Parathyroid adenoma (tissue), 2 donors: ENCODE data around the gene SEC24D.
A peak's percentile ranks its signal among the peaks of the same experiment; 100 is the strongest.

Experiments
- H2AFZ ChIP-seq: fragments of 300-600 bp; sonication (generic); one replicate; pipeline ENCODE4 v1.7.0; 2017; ENCODE audit warnings: antibody characterized with exemption, mild to moderate bottlenecking
- H3K27ac ChIP-seq: fragments of 300-600 bp; sonication (generic); one replicate; pipeline ENCODE4 v1.7.0; 2017
- H3K27me3 ChIP-seq: fragments of 300-600 bp; sonication (generic); one replicate; pipeline ENCODE4 v1.7.0; 2017; ENCODE audit warnings: low read length; ENCODE audit not compliant: control insufficient read depth, insufficient read depth
- H3K36me3 ChIP-seq: fragments of 300-600 bp; sonication (generic); one replicate; pipeline ENCODE4 v1.7.0; 2017; ENCODE audit warnings: low read length; ENCODE audit not compliant: control insufficient read depth, insufficient read depth
- H3K4me1 ChIP-seq: fragments of 300-600 bp; sonication (generic); one replicate; pipeline ENCODE4 v1.7.0; 2017; ENCODE audit warnings: control low read depth
- H3K4me2 ChIP-seq: fragments of 300-600 bp; sonication (generic); one replicate; pipeline ENCODE4 v1.7.0; 2017; ENCODE audit warnings: low read length
- H3K4me3 ChIP-seq: fragments of 300-600 bp; sonication (generic); one replicate; pipeline ENCODE4 v1.7.0; 2017; ENCODE audit warnings: low read depth, low read length
- H3K79me2 ChIP-seq: fragments of 300-600 bp; sonication (generic); one replicate; pipeline ENCODE4 v1.7.0; 2017; ENCODE audit warnings: control low read depth
- H3K9ac ChIP-seq: fragments of 300-600 bp; sonication (generic); one replicate; pipeline ENCODE4 v1.7.0; 2017; ENCODE audit warnings: mild to moderate bottlenecking
- H3K9me3 ChIP-seq: fragments of 300-600 bp; sonication (generic); one replicate; pipeline ENCODE4 v1.7.0; 2017; ENCODE audit warnings: low read length; ENCODE audit not compliant: control insufficient read depth
- TF ChIP-seq, protein P1 (sequence below): fragments of 300-600 bp; sonication (generic); IDR thresholded peaks from one replicate; pipeline ENCODE4 v1.7.0; 2017; ENCODE audit warnings: antibody characterized with exemption, mild to moderate bottlenecking
- donor health status: primary hyperparathyroidism.

SEC24D gene

DNA sequence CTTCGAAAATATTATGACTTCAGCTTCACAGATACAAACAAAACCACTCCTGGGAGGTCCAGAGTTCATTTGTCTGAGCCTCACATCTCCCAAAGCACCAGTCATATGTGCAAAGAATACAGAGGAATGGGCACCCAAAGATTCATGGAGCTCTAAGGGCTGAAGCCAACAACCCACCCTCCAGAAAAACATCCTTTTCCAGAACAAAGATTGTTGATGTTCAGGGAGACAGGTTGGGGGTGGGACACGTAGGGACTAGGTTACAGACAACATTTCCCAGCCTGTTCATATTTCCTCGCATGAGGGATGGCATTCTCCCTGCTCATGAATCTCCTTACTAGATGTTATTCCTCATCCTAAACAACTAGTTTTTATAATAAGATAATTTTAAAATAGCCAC lies 79.5 kb downstream of the SEC24D start:
- no peaks in the 10 kb centered on the region for H3K79me2 ChIP-seq
- no peak overlapping the region for H3K27ac ChIP-seq
- H3K4me2 ChIP-seq, result no peak overlapping the region
- H3K9me3 ChIP-seq, result no peaks in the 10 kb centered on the region
- H3K4me1 ChIP-seq, result peaks cover 3% of the 10 kb centered on the region
- H3K27me3 ChIP-seq, result no peaks in the 10 kb centered on the region
- H3K9ac ChIP-seq, result no peak overlapping the region
- TF ChIP-seq, protein P1, sequence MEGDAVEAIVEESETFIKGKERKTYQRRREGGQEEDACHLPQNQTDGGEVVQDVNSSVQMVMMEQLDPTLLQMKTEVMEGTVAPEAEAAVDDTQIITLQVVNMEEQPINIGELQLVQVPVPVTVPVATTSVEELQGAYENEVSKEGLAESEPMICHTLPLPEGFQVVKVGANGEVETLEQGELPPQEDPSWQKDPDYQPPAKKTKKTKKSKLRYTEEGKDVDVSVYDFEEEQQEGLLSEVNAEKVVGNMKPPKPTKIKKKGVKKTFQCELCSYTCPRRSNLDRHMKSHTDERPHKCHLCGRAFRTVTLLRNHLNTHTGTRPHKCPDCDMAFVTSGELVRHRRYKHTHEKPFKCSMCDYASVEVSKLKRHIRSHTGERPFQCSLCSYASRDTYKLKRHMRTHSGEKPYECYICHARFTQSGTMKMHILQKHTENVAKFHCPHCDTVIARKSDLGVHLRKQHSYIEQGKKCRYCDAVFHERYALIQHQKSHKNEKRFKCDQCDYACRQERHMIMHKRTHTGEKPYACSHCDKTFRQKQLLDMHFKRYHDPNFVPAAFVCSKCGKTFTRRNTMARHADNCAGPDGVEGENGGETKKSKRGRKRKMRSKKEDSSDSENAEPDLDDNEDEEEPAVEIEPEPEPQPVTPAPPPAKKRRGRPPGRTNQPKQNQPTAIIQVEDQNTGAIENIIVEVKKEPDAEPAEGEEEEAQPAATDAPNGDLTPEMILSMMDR, result no peak
- no peaks in the 10 kb centered on the region for H3K36me3 ChIP-seq
- H2AFZ ChIP-seq, result no peak overlapping the region
- no peak overlapping the region for H3K4me3 ChIP-seq

DNA sequence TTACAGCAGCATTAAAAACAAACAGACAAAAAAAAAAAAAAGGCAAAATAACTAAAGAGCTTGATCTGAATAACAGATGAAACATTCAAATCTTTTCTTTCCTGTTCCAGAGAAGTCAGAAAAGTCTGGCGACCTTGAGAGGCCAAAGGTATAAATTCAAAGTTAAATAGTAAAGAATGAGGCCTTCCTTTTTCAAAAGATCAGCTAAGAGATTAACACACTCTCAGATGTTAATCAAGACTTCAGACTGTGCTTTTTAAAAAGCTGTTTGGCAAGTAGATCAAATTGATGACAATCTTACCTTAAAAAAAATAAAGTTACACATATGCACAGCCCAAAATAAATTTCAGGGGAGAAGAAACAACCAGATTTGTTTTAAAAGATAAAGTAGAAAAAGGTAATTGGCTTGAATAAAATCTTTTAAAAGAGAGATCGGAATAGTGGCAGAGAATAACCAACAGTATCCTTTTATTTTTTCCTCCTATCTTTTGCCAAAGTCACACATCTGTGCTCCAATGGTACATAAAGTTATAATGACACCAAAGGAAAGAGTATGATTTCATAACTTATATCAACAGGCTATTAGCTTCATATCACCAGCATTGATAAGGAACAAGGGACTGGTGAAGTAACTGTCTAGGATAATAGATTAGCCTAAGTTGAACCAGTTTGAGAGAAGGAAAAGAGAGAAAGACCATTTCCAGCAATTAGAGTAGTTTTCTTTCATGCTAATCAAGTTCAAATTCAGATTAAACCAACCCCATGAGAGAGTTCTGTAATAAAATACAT lies 80.3 kb downstream of the SEC24D start:
- Histone ChIP-seq H3K4me2 (peak overlapping the region; percentile 28), H3K27ac (peak overlapping the region; percentile 49), H3K9ac (no peak overlapping the region), H2AFZ (no peak overlapping the region), H3K36me3 (no peaks in the 10 kb centered on the region), H3K4me3 (no peak overlapping the region), H3K79me2 (no peaks in the 10 kb centered on the region), H3K4me1 (peaks cover 3% of the 10 kb centered on the region), H3K9me3 (no peaks in the 10 kb centered on the region), H3K27me3 (no peaks in the 10 kb centered on the region)
- TF ChIP-seq, protein P1, result no peak

DNA sequence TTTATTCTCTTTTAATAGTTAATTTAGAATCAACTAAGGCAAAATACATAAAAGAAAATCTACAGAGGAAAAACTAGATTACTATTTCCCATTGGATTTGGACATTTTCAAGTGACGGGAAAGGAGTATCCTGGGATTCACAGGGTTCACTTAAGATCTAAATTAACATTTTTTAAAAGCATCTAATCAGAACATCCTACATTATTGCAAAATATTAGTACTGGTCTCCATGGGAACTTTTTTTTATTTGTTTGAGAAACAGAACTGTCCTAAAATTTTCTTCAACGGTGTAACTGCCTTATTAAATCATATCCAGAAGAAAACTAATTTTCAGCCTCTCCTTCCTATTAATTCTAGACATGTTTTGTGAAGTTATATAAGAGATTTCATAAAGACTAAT lies 81.0 kb downstream of the SEC24D start:
- Histone ChIP-seq H3K27me3 (no peaks in the 10 kb centered on the region), H3K36me3 (no peaks in the 10 kb centered on the region), H3K4me3 (no peak overlapping the region), H2AFZ (no peak overlapping the region), H3K27ac (peak overlapping the region; percentile 49), H3K79me2 (no peaks in the 10 kb centered on the region), H3K9me3 (no peaks in the 10 kb centered on the region), H3K4me1 (peaks cover 3% of the 10 kb centered on the region), H3K4me2 (no peak overlapping the region), H3K9ac (no peak overlapping the region)
- TF ChIP-seq, protein P1, result no peak

DNA sequence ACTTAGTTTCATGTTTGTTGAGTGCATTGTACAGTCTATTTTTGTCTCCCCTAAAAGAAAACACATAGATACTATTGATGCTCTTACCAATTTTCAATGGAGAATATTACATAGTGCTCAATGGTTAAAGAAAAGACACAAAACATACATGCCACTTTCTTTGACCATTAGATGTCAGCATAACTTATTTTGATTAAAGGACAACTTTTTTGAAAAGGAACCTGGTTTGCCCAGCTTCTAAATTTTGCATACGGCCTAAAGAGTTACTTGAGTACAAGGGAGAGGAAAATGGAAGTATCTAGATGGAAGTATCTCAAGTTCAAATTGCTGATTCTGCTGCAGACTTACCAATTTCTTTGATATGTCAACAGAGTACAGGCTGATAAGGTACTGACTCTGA lies 82.2 kb downstream of the SEC24D start:
- peaks cover 3% of the 10 kb centered on the region for H3K4me1 ChIP-seq

More for the DNA sequence above, 82.2 kb downstream of the SEC24D start:
- no peak overlapping the region for H3K4me3 ChIP-seq
- no peak overlapping the region for H3K9ac ChIP-seq
- H3K79me2 ChIP-seq, result no peaks in the 10 kb centered on the region
- H3K27ac ChIP-seq, result peak overlapping the region; percentile 7
- no peaks in the 10 kb centered on the region for H3K9me3 ChIP-seq
- no peak overlapping the region for H3K4me2 ChIP-seq
- no peaks in the 10 kb centered on the region for H3K36me3 ChIP-seq
- TF ChIP-seq, protein P1, result no peak
- H2AFZ ChIP-seq, result no peak overlapping the region
- no peaks in the 10 kb centered on the region for H3K27me3 ChIP-seq
